ENCODE measurements around the gene PSMC3.

- TF ChIP-seq CTCF (conservative IDR thresholded peaks at IDR 0.05) (no peak), EZH2 (IDR thresholded peaks at IDR 0.05; ENCODE audit: low read depth) (no peak)
Observed at GRCh38 chr11:47443817-47444216, 17.6 kb upstream of the PSMC3 start.
